ENCODE measurements around the gene FOXL1.

FOXL1 gene

DNA sequence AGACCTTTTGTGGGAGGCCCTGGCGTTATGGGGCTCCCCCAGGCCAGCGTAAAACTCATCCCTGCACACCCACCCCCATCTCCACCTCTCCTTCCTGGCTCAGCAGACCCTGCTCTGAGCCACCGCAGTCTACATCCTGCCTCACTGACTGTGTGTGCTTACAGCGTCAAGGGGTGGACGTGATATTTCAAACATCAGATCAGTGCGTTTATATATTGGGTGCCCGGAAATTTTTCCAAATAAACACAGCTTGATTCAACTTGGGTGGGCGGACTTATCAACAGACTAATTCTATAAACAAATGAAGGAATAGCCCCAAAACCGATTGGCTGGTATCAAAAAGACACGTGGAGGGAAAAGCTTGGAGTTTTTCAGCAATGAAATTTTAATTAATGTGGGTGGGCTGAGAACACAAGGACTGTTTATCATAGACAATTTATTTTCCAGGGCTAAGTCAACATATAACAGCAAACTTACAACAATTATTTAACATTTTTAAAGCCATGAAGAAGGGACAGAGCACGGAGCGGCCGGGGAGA, at the start of gene FOXL1:
Gene FOXL1 (plus strand): TSS at position 489 of the 539 bp plus-strand sequence. CDS start 175 bp downstream, outside the sequence.
- DNase-seq (ENCODE audit: low read depth in 2 of 2): no peak

DNA sequence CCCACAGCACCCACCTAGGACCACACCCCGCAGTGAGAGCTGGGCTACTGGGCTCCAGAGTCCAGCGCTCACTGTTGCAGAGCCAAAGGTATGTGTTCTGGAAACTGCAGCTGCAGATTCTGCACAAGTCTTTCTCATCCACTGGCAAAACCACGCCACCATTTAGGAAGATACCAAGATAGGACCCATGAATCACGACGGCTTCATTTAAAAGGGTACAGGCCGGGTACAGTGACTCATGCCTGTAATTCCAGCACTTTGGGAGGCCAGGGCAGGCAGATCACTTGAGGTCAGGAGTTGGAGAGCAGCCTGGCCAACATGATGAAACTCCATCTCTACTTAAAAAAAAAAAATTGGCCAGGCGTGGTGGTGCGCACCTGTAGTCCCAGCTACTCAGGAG, 49.2 kb upstream of the FOXL1 start:
- no peak for DNase-seq (ENCODE audit: low read depth in 2 of 2)

DNA sequence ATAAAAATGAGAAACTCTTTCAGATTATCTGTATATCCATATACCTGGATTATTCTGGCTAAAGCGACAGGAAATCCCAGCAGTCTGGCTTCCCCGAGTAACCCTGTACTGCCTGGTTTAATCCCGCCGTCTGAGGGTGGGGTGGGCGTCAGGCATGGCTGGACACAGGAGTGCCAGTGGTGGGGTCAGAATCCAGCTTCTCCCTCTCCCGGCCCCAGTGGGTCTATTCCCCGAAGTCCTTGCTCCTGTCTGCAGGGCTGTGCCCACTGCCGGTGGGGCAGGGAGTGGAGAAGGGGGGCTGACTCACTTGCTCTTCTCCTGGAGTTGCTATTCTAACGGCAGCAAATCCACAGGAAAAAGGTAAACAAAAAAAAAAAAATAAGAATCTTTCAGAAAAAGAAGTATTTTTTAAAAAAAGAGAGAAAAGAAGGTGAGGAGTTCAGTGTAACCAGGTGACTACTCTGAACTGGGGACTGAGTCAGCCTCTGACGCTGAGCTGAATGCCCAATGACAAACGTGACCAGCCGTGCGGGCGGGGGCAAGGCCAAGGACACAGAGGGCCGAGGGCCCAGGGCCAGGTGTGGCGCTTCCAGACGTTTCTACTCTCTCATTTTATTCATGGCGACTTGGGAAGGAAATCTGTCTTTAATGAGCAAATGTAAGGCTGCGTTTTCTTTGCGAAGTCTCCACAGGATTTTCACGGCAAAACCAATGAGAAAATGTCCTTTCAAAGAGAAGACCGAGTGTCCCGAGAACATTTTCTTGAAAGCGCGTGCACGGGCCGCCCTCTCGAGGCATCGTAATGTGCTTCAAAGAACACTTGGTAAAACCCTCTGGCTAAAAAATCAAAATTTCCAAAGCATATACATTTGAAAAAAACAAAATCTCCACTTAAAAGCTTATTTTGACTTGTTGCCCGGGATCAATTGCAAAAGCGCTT, 47.8 kb upstream of the FOXL1 start:
- DNase-seq (ENCODE audit: low read depth in 2 of 2): no peak

DNA sequence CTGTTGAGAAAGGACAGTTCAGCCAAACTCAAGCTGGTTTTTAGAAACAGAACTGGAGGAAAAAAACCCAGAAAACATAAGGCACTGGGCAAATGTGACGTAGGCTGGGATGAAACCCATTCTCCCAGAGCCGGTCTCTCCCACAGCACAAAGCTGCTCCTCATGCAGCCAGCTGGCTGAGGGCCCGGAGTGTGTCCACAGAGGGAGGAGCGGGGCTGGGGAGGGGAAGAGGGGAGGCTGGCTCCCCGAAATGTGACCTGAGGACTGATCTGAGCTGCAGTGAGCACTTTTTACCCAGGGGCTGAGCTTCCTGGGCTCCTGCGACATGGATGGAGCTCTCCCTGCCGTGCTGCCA, 47.2 kb upstream of the FOXL1 start:
- no peak for DNase-seq (ENCODE audit: low read depth in 2 of 2)

DNA sequence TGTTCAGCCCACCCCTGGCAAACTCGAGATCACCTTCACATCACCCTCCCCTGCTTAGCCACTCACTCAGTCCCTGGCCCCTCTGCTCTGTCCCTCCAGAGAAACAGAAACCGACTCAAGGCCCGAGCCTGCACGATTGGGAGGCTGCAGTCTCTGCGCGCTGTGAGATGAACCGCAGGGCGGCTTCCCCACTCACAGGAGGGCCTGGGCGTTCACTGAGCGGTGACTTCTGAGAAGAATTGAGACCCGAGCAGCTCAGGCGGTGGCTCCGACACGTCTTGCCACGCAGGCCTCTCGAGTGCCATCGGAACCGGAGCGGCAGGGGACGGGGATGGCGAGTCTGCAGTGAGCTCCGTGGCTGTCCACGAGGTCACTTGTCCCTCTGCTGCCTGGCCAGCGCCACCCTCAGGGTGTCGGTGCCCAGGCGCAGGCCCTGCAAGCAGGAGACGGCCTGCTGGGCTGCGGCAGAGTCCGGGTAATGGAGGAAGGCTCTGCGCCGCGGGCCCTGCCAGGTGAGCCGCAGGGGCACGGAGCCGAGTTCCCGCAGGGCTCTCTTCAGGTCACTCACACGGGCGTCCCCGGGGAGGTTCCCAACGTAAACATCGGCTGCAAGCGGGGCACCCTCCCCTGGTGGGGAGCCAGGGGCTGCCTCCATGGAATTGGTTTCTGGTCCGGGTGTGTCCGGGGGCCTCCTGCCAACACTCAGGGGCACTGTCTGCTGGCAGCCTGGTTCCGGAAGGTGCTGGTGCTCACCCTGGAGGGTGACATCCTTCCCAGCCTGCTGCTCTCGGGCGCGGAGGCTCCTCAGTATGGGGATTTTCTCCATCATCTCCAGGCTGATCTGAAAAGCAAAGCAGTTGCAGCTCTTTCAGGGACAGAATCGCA, 46.5 kb upstream of the FOXL1 start:
- DNase-seq (ENCODE audit: low read depth in 2 of 2): no peak

DNA sequence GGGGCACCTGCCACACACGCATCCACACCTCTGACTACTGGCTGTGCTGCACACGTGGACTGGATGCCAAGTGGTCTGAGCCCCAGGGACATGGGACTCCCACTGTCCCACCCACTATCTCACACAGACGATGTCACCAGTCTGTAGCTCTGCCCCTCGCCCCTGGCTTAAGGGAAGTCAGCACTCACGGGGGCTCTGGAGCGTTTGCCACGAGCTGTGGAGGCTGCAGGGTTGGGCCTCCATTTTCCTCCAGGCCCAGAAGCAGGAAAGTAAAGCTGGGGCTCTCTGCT, 45.9 kb upstream of the FOXL1 start:
- DNase-seq (ENCODE audit: low read depth in 2 of 2): no peak

DNA sequence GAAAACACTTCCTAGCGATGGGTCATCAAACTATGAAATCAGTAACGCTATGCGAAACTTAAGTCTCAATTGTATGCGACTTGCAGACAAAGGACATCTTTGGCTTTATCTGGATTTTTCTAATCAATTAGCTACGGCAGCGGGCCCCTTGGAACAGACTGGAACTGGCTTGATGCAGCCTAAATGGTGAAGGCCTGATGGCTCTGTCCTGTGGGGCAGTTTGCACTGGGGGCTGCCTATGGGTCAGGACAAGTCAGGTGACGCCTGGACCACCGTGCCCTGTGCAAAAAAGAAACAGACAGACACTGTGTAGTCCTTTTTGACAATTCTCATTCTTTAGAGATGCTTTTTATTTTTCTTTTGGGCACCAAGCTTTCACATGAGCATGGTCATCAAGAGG, 45.3 kb upstream of the FOXL1 start:
- DNase-seq (ENCODE audit: low read depth in 2 of 2): no peak

DNA sequence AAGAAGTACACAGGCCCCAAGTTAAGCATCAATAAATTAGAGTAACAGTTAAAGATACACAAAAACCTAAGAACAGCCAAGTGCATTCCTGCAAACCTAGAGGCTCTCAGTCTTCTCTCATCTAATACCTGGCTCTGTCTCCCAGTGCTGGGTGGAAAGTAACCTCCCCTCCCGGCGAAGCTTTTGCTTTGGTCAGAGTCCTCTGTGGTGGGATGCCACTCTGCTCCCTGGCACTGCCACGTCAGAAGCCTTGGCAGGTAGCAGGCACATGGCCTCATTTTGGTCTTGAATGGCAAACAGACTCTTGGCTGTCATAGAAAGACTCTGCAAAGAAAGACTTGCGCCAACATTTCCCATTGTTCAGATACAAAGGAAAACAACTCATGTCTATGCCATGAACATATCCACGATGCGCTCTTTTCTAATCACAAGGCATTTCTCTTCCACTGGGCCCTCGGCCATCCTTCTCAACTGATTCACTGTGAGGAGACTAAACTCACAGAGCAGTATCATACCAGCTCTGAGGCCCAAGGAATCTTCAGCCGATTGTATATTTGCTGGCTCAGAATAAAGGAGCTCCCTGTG, 44.5 kb upstream of the FOXL1 start:
- DNase-seq (ENCODE audit: low read depth in 2 of 2): no peak

DNA sequence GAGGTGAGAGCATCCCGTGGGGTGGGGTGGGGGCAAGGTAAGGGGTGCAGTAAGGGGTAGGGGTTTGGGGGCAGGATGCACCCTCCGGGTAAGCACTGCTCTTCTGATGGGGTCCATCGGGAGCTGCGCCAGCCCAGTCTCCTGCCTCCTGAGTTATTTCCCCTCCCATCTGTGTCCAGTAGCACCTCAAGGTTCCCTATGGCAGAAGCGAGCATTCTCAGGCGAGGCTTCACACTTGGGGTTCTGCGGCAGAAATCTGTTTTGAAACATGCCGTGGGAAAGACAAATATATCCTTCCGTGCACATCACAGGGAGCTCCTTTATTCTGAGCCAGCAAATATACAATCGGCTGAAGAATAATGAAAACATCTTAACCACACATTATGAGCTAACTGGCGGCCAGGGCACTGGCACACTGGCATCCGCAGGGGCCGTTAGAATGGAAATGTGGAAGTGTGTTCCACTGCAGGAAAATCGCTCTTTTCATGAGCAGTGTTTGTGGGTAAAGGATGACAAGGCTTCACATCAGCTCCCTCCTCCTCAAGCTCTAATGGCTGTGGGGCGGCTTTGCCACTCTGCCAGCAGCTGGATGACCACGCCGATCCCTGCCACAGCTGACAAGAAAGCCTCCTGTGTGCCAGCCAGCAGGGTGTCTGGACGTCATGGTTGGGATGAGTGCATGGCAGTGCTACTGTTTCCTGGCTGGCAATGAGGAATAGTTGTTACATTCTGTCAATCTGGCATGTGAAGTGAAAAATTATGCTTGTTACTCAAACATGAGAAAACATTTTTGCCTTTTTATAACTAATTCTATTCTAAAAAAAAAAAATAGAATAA, 43.4 kb upstream of the FOXL1 start:
- no peak for DNase-seq (ENCODE audit: low read depth in 2 of 2)

DNA sequence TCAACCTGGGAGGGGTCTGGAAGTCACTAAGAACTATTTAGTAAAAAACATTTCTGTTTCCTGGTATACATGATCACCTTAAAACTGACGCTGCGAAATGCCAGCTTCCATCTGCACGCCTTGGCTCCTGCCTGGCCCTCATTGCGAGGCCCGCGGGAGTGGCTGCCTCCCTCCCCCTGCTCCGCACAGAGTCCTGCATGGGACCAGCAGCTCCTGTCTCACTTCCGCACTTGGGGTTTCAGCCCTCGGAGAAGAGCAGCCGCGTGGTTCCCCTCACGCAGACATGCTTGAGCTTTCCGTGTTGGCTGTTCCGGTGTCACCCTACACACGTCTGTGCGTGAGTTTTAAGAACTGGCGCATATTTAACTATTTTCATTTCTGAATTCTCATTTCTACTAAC, 41.7 kb upstream of the FOXL1 start:
- no peak for DNase-seq (ENCODE audit: low read depth in 2 of 2)

DNA sequence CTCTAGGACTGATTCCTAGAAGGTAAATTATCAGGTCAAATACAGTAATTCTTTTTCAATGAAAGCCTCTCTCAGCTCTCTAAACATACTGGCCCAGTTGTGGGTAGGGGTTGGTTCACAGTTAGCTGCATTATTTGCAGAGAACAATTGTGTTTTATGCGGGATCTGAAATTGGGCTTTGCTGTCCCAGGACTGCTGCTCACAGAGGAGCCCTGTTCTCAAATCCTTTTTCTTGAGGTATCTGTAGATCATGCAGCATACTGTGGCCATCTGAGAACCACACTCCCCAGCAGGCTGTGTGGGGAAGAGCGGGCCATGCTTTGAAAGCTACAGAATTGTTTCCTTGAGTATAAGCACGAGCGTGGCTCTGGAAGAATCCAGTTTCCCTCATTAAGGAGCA, 40.9 kb upstream of the FOXL1 start:
- no peak for DNase-seq (ENCODE audit: low read depth in 2 of 2)

DNA sequence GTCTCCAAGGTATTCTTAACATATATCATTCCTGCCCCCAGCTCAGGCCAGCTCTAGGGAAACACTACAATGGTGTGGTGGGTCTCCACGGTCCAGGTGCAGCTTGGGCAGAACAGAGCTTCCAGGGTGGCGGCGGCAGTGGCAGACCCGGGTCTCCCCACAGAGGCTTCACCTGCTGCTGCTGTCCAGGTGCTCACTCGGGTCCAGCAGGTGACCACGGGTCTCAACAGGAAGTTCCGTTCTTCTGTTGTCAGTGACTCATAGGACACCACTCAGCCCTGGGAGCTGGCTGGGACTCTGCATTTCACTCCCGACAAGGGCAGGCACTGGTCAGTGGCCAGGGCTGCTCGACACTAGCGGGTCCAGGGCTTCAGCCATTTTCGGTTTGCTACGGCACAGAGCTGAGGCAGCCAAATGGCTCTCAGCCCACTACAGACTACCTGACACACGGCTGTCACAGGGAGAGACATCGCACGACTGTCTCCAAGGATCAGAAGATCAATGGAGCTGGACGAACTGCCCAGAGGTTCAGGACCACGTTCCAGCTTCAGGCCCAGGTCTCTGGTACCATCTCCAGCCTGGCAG, 40.1 kb upstream of the FOXL1 start:
- DNase-seq (ENCODE audit: low read depth in 2 of 2): no peak

DNA sequence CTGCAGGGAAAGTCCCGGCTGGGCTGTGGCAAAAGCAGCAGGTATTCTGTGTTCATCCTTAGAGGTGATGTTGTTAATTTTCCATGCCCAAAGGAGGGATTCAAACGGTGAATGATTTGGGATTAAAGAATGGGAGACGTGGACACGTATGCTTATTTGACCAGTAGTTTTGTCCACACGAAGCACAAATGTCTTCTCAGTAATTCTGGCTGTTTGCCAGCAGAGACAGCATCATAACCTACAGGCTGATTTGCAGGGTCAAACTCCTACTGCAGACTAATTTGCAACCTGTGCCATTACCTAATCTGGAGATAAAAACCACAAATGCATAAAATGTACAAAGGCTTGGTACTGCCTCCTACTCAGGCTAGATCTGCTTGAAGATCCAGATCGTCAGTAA, 37.5 kb upstream of the FOXL1 start:
- no peak for DNase-seq (ENCODE audit: low read depth in 2 of 2)

DNA sequence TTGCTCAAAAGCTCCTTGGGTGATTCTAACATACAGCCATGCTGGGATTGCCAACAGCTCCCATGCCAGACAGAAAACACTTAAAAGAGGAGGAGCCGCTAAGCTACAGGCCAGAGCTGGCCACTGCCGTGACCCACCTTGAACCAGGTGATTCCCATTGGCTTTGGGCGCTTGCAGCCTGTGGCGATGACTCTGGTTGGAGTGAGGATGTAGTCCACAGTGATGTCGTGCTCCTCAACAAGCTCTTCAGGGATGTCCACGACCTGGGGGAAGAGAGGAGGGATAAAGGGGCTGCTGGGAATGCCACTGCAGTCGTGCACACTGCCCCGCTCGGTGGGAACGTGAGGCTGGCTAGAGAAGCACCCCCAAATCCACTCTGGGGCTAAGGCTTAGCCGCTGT, 36.8 kb upstream of the FOXL1 start:
- DNase-seq (ENCODE audit: low read depth in 2 of 2): no peak

DNA sequence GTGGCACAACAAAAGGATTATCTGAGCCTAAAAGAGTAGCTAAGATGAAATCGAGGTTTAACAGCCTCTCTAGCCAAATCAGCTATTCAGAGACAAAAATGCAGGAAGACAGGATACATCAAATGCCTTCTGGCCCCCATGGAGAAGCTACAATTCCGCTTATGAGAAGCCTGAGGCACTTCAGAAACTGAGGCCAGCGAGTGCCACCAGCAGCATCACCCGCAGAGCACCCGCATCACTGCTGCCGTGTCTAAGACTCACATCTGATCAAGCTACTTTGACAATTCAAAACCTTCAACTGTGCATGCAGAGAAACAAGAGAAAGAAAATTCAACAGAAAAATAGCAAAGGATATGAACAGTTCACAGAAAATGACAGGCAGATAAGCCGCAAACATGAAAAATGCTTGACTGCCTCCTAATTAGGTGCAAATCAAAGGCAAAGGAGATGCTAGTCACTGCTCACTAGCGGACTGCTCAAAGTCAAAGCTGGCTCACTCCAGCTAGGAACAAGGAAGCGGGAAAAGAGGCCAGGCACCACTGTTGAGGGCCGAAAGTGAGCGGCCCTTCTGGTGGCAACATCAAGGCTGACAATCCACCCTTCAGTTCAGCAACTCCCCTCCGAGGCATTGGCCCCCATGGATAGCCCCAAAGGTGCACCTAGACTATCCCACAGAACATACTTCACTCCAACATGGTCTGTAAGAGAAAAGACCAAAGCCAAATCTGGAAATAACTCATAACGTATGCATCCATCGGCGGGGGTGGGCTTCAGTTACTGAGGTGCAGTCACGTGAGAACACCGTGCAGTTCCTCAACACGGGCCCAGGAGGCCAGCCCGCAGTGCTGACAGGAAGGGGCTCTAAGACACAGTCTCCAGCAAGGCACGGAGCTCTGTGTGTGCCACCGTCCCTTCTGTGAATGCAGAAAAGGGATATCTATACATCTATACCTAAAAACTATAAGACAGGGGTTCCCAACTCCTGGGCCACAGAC, 35.3 kb upstream of the FOXL1 start:
- DNase-seq (ENCODE audit: low read depth in 2 of 2): no peak

DNA sequence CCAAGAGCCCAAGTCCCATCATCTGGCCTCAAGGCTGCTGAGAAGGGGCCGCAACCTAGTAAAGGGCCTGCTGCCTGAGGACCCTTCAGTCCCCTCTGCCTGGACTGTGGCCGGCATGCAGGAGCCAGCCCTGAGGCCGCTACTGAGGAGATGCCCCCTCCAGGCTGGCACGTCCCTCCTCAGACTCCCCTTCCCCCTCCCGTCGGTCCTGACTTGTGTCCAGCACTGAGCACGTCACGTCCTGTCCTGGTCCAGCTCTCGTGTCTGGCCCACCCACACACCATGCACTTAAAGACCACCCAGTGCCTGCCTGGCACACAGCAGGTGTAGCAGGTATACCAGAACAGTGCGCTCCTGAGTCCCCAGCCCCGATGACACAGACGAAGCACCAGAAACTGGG, 32.9 kb upstream of the FOXL1 start:
- DNase-seq (ENCODE audit: low read depth in 2 of 2): no peak

DNA sequence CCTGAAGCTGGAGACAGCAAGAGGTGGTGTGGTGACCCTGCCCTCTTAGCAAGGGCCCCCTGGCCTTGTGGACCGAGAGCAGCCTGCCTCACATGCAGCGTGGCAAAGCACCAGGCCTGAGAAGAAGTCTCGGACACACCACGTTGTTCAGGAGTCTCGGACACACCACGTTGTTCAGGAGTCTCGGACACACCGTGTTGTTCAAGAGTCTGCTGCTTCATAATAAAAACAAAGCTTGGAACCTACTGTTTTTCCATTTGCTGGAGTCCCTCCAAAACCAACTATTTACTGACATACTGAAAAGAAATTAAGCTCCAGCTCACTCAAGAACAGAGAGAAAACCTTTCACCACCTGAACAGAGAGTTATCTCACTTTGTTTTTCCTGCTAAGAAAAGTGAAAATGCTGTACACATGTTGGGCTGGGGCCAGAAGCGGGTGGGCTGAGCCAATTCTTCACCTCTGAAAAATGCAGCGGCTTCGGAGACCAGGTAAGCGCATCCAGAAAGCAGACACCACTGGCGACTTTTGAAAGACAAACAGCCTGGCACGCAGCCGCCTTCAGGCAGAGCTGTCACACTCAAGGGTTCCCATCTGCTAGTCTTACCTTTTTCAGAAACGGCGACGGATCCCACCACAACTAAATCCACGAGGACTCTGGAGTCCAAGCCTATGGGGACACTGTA, 32.3 kb upstream of the FOXL1 start:
- no peak for DNase-seq (ENCODE audit: low read depth in 2 of 2)

DNA sequence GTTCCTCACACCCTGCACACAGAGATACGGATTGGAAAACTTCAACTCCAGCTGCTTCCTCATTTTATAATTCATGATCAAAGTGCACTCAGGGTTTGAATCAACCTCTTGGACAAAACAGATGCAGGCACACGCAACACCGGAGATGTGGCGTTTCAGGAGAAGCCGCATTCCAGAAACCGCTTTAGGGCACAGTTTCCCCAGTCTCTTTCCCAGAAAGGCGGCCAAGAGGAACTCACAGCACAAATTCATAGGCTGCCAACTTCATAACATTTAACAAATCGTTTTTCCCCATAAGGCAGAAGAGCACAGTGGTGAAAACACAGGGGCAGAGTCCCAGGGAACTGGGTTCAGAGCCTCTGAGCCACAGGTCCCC, 31.7 kb upstream of the FOXL1 start:
- DNase-seq (ENCODE audit: low read depth in 2 of 2): no peak

DNA sequence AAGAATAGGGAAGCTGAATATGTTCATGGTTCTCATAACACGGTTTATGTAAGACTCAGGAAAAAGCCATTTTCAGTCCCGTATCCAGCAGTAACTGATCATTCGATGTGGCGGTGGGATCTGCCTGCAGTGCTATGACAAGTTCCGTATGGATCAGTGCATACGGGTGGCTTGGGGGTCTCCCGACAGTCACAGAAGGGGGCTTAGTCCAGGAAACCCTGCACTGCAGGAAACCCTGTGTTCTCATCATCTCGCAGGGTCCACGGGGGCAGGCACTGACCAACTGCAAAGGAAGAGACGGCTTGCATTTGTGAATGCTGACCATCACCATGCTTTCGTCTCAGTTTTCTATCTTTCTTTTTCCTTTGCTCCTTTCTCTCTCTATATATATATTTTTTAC, 31.1 kb upstream of the FOXL1 start:
- no peak for DNase-seq (ENCODE audit: low read depth in 2 of 2)

Measured in stimulated activated CD4-positive, alpha-beta T cell treated with anti-CD3 and anti-CD28 coated beads, Interleukin-1b, Interleukin-23, amount 100 ng/mL, for 4 hours (primary cell).